Tibial artery (tissue), 4 donors: ENCODE results near the gene RNF19B.

Experiments used
- DNase-seq, 2 donors: peaks; one replicate each; pipeline ENCODE4 v3.0.0-alpha.2; 2019
- H3K27ac ChIP-seq, 2 donors: fragments of 200-600 bp; sonication (generic) in 1 of 2; 1 replicate in 1 of 2; 2 replicates in 1 of 2; pipeline ENCODE4 v1.5.1; 2018 to 2019; ENCODE audit warnings: mild to moderate bottlenecking in 1 of 2
- H3K27me3 ChIP-seq, 2 donors: fragments of 200-600 bp; sonication (generic) in 1 of 2; one replicate each; pipeline versions ENCODE4 v1.5.1 to v1.6.0; 2016 to 2019
- H3K36me3 ChIP-seq, 3 donors: fragments of 200-600 bp; sonication (generic) in 2 of 3; one replicate each; pipeline ENCODE4 v1.5.1; 2016 to 2019; ENCODE audit warnings: mild to moderate bottlenecking in 2 of 3
- H3K4me1 ChIP-seq, 4 donors: fragments of 200-600 bp; sonication (generic) in 2 of 4; 1 replicate in 3 of 4; 2 replicates in 1 of 4; pipeline ENCODE4 v1.5.1; 2016 to 2019
- H3K4me3 ChIP-seq, 2 donors: fragments of 200-600 bp; sonication (generic) in 1 of 2; 1 replicate in 1 of 2; 2 replicates in 1 of 2; pipeline ENCODE4 v1.5.1; 2018 to 2019; ENCODE audit warnings: mild to moderate bottlenecking in 2 of 2
- H3K9me3 ChIP-seq, 3 donors: fragments of 200-600 bp; sonication (generic) in 1 of 3; one replicate each; pipeline ENCODE4 v1.5.1; 2016 to 2019
- CTCF ChIP-seq, 2 experiments: fragments of 200-600 bp in 1 of 2; fragments of 450-650 bp in 1 of 2; IDR thresholded peaks; one replicate each; pipeline ENCODE4 v1.5.1; 2017 to 2019; ENCODE audit warnings: antibody characterized with exemption in 2 of 2, mild to moderate bottlenecking in 1 of 2, moderate library complexity in 1 of 2
- intact Hi-C: fragments of 100-400 bp; cut with DNase I; formaldehyde crosslinking; loops from one replicate; pipeline ENCODE4 v1.15.0; 2023; ENCODE audit warnings: low total_unique reads

RNF19B gene

DNA sequence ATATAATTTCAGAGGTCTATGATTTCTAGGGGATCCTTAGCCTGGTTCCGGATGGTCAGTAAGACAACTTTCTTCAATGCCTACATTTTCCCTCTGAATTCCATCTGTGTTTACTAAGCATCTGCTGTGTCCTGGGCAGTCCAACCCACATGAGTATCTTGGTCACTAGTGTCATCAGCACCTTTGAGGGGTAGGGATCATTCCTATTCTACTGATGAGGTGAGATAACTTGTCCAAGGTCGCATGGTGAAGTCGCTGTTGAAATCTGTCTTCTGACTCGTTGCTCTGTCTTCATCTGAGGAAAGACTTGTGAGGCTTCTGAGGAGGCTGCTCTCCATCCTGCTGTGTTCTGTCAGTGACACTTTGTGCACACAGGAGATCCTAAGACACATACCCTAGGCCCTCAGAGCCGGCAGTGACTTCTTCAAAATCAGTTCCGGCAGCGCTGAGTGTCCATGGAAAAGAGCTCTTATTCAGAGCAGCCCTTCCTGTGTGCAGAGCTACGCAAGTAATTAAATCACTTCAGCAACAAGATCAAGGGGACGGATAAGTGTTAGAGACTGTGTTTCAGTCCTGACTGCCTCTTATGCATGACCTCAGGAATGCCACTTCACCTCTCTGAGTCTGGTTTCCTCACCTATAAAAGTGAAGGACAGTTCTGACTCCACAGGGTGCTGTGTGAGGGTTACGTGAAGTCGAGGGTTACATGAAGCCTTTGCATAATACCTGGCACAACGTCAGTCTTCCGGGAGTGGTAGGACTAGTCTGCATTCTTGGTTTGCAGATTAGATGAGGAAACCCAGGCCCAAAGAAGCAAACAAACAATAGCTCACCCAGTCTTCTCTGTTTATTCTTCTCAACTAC is 43.7 kb upstream of the RNF19B start:
- Histone ChIP-seq H3K36me3 (peaks cover 16 to 49% (median 42%) of the 10 kb centered on the region in 3 donors), H3K27ac (no peak overlapping the region), H3K4me3 (no peak overlapping the region), H3K4me1 (peaks cover 0 to 25% (median 21%) of the 10 kb centered on the region in 4 donors), H3K27me3 (no peaks in the 10 kb centered on the region), H3K9me3 (no peaks in the 10 kb centered on the region)
- intact Hi-C loops: loop anchor here (5.0 kb wide), 1 partner anchor 76 kb away; no protein-coding TSS in a partner anchor
- peak in 1 of 2 donors; percentile 40 for DNase-seq
- no peak for TF ChIP-seq CTCF (IDR thresholded peaks at IDR 0.05)

GRCh38 chr1:33007190-33008050 is 42.8 kb upstream of the RNF19B start:
- H3K27ac ChIP-seq: no peak overlapping the region
- no peaks in the 10 kb centered on the region for H3K9me3 ChIP-seq
- peak; percentile 24 to 47 for TF ChIP-seq CTCF (IDR thresholded peaks at IDR 0.05)
- DNase-seq: peak; percentile 67 to 73
- no peak overlapping the region for H3K4me3 ChIP-seq
- no peaks in the 10 kb centered on the region for H3K27me3 ChIP-seq
- intact Hi-C loops: loop anchor here (5.0 kb wide), 1 partner anchor 75 kb away; no protein-coding TSS in a partner anchor
- H3K4me1 ChIP-seq: peaks cover 0 to 24% (median 19%) of the 10 kb centered on the region in 4 donors
- peaks cover 7 to 40% (median 33%) of the 10 kb centered on the region in 3 donors for H3K36me3 ChIP-seq

DNA sequence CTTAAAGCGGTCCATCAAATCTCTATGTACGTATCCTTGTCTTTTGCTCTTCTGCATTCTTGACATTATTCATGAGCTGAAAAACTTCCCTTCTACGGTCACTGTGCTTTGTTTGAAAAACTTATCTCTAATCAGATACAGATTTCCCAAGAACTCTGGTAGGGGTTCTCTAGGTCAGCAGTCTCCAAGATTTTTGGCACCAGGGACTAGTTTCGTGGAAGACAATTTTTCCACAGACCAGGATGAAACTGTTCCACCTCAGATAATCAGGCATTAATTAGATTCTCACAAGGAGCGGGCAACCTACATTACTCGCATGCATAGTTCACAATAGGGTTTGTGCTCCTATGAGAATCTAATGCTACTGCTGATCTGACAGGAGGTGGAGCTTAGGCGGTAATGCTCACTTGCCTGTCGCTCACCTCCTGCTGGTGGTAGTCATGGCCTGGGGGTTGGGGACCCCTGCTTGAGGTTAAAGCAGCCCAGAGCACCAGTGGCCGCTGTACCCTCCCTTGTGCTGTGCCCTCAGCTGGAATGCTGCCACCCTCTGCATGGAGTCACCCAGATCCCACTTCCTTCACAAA is 41.3 kb upstream of the RNF19B start:
- H3K4me3 ChIP-seq: no peak overlapping the region
- DNase-seq: peak in 1 of 2 donors; percentile 50
- H3K4me1 ChIP-seq: peaks cover 0 to 9% (median 4%) of the 10 kb centered on the region in 4 donors
- H3K9me3 ChIP-seq: no peaks in the 10 kb centered on the region
- peaks cover 7 to 29% (median 23%) of the 10 kb centered on the region in 3 donors for H3K36me3 ChIP-seq
- no peak for TF ChIP-seq CTCF (IDR thresholded peaks at IDR 0.05)
- no peaks in the 10 kb centered on the region for H3K27me3 ChIP-seq
- H3K27ac ChIP-seq: no peak overlapping the region
- intact Hi-C loops: loop anchor here (5.0 kb wide), 1 partner anchor 74 kb away; no protein-coding TSS in a partner anchor

- peaks cover 7 to 24% (median 23%) of the 10 kb centered on the region in 3 donors for H3K36me3 ChIP-seq
- no peak for TF ChIP-seq CTCF (IDR thresholded peaks at IDR 0.05)
- peak in 1 of 2 donors; percentile 9 for DNase-seq
- H3K4me3 ChIP-seq: no peak overlapping the region
- H3K4me1 ChIP-seq: peaks cover 0 to 4% (median 0%) of the 10 kb centered on the region in 4 donors
- no peaks in the 10 kb centered on the region for H3K27me3 ChIP-seq
- intact Hi-C loops: loop anchor here (5.0 kb wide), 1 partner anchor 73 kb away; no protein-coding TSS in a partner anchor
- H3K27ac ChIP-seq: no peak overlapping the region
- no peaks in the 10 kb centered on the region for H3K9me3 ChIP-seq
These were observed 40.7 kb upstream of the RNF19B start for GRCh38 chr1:33005117-33005837.
